ENCODE data around the gene USP49.
"Not testable (repeated sequence)": the region's sequence is repeated elsewhere in the genome, so short reads cannot be mapped to it uniquely, and the experiment has no call there.

The USP49 gene

DNA sequence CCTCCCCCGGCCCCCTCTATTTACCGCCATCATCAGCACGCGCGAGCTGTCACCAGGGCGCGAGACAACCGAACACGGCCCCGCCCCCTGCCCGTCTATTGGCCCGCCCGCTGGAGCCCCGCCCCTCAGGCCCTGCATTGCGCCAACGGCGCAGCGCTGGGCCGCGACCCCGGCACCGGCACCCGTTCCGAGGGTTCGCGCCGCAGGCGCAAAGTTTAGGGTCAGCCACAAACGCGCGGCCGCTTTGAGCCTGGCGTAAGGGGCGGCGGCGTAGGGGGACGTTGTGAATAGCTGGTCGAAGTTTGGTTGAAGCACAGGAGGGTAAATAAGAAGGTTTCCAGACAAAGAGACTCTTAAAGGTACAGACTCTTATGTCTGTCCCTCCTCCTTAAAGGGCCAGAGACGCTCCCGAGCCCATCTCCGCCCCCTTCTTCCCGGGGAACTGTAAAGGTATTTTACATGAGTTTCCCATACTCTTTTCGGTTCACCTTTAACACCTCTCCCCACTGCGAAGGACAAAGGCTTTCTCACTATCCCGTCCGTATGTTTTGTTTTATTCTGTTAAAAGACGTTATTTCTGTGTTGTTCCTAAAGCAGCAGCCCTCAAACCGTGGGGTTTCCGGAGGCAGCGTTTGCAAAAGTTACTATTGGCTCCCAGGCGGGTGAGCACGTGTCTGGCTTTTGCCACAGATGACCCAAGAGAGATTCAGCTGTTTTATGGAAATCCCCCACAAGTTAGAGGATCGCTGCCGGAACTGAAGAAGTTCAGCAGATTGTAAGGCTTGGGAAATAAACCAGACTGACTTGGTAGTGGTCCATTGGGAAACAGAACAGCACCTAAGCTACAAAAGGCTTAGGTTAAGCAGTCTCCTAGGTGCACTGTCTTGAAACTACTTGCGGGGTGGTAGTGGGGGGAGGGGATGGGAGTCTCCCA lies at the start of gene USP49:
TSS of gene USP49 (minus strand) at position 76 of the 934 bp plus-strand sequence. CDS start 88,392 bp downstream, outside the sequence.
- DNase-seq = peak; percentile 80

- DNase-seq = no peak
Observed at GRCh38 chr6:41943456-41943855, 48.3 kb upstream of the USP49 start.

DNA sequence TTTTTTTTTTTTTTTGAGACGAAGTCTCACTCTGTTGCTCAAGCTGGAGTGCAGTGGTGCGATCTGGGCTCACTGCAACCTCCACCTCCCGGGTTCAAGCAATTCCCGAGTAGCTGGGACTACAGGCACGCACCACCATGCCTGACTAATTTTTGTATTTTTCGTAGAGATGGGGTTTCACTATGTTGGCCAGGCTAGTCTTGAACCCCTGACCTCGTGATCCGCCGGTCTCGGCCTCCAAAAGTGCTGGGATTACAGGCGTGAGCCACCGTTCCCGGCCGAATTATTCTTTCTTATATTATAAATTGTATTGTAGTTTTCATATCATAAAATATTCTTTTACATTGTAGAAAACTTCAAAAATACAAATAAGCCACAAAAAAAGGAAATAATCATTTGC lies 47.7 kb upstream of the USP49 start:
- not testable (repeated sequence) for DNase-seq

- DNase-seq = no peak
Observed at GRCh38 chr6:41942067-41942851, 47.1 kb upstream of the USP49 start.

DNA sequence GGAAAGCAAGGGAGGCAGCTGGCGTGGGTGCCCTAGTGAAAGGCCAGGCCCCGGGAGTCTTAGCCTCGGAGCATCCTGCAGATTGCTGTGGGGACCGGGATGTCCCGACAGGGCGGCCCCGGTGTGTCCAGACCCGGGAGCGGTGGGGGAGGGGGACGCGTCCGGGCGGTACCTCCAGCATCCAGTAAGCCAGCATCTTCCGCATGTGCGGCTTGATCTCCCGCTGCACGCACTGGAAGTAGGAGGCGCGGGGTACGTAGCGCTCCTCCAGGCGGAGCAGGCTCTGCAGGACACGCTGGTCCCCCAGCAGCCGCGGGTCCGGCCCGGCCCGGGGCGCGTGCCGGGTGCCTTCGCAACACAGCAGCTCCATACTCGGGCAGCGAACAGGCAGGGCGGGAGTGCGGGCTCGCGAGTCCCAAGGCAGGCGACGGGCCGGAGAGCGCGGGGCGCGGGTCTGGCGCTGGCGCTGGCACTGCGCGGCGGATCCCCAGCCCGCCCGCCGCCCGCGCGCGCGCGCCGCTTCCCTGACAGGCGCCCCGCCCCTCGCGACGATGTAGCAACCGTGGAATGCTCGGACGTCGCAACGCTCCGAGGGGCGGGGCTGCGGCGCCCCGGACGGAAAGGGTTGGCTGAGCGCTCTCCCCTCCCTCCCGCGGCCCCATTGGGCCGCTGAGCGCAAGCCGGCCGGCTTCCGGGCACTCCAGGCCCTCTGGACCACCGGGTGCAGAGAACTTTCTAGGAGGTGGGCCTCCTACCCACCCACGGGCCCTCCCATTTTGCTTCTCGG lies 46.3 kb upstream of the USP49 start, which contains the start of gene CCND3:
TSS of gene CCND3 (minus strand) at position 529 of the 787 bp plus-strand sequence. CDS start at position 370, 159 bp downstream.
- DNase-seq = peak; percentile 87

- DNase-seq = no peak
Observed at GRCh38 chr6:41940759-41941279, 45.6 kb upstream of the USP49 start.

- no peak for DNase-seq
Observed at GRCh38 chr6:41939848-41940758, 44.9 kb upstream of the USP49 start.

DNA sequence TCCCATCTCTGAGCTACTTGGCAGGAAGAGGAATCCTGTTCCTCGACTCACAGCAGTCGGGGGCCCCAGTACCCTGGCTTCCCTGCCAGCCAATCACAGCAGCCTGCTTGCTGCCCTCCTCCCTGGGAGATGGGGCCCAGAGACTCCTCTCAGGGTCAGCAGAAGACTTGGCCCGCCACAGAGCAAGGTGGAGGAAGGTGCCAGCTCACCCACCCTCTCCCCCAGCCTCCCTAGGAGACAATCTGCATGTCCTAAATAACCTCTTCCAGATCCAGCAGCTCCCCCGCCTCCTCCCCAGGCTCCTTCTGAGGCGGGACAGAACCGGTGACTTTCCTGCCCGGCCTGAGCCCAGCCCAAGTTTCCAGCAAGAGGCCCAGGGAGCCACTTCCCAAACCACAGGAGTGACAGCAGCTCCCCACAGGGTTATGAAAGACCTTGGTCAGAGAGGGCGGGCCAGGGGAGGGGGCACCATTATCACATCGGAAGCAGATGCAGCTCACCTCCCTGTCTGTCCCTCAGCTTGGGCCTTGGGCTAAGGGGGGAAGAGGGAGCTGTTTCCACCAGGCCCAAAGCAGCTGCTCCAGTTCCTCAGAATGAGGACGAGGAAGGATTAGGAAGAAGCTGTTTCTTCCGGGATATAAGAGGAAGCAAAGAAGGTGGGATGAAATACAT lies 44.1 kb upstream of the USP49 start:
- no peak for DNase-seq

- no peak for DNase-seq
Observed at GRCh38 chr6:41938590-41939175, 43.5 kb upstream of the USP49 start.

- no peak for DNase-seq
Observed at GRCh38 chr6:41937861-41938574, 42.8 kb upstream of the USP49 start.

- DNase-seq = no peak
Observed at GRCh38 chr6:41937472-41937860, 42.3 kb upstream of the USP49 start.

DNA sequence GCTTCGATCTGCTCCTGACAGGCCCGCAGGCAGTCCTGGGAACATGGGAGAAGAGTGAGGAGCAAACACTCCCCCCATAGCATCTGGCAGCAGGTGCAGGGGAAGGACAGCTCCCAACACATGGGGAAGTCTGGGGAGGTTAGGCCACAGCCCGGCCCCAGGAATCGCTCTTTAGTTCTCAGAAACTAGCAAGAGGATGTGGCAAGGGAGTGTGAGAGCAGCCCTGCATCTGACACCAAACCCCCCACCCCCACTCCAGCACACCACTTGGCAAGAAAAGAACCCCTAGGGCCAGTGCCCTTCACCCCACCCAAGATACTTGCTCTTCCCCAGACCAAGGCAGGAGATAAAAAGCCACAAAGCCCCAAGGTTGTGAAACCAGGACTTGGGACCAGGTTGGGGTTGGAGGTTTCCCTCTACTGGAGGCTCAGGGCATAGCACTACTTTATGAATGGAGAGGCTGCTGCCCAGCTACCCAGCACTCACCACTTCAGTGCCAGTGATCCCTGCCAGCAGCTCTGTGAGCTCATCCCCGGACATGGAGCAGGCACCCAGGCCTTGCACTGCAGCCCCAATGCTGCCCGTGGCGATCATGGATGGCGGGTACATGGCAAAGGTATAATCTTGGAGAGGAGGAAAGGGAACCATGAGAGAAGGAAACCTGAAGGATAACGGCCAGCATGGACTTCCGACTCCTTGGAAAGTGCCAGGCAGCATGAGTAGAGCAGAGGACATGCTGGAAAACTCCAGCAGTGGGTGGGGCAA lies 41.1 kb upstream of the USP49 start:
- peak; percentile 50 for DNase-seq

DNA sequence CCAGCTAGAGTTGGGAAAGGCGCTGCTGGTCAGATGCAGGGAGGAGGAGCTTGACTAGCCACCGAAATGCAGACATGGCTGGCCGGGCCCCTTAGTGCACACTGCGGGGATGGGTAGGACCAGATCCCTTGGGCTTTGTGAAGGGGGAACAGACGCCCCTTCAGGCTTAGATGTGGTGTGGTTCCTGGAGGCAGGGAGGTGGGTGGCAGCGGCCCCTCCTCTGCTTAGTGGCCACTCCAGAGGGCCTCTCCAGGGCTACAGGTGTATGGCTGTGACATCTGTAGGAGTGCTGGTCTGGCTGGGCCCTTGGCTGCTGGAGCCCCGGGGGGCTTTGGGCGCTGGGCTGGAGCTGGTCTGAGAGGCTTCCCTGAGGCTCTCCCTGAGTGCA lies 40.5 kb upstream of the USP49 start:
- DNase-seq = no peak

- no peak for DNase-seq
Observed at GRCh38 chr6:41935193-41935574, 40.0 kb upstream of the USP49 start.

- no peak for DNase-seq
Observed at GRCh38 chr6:41934278-41935192, 39.4 kb upstream of the USP49 start.

GRCh38 chr6:41932378-41932777 lies 37.2 kb upstream of the USP49 start:
- no peak for DNase-seq

GRCh38 chr6:41931792-41932191 lies 36.6 kb upstream of the USP49 start:
- DNase-seq = no peak

DNA sequence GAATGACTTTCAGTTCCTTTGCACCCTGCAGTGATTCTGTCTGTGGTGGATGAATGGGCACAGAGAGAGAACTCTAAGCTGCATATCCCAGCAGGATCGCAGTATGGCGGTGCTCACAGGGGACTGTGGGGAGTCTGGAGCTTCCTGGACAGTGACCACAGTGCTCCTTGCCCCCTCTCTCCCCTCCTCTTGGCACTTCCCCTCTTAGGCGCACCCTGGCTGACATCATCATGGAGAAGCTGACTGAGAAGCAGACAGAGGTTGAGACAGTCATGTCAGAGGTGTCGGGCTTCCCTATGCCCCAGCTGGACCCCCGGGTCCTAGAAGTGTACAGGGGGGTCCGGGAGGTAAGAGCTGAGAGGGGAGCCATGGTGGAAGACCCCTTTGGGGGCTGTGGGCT lies 34.7 kb upstream of the USP49 start:
- no peak for DNase-seq

Data from NCI-H774 (cell line).